Right lobe of liver (tissue), 4 donors: ENCODE measurements around the gene CABYR.

Source experiments
- POLR2A ChIP-seq: fragments of 450-650 bp; IDR thresholded peaks from one replicate; pipeline ENCODE4 v1.6.1; 2017; ENCODE audit warnings: antibody characterized with exemption, mild to moderate bottlenecking
- TF ChIP-seq, protein P1 (sequence below), 4 donors: fragments of 200-600 bp in 3 of 4; fragments of 450-650 bp in 1 of 4; IDR thresholded peaks; one replicate each; pipeline versions ENCODE4 v1.5.1 to v1.8.0; 2016 to 2022; ENCODE audit warnings: antibody characterized with exemption in 4 of 4, mild to moderate bottlenecking in 2 of 4
- donor health status: DM: no; HTN: no; CAD: no.
- donor health status: DM: no; HTN: no; CAD: no.
- donor health status: DM: no; HTN: yes; CAD: no.

DNA sequence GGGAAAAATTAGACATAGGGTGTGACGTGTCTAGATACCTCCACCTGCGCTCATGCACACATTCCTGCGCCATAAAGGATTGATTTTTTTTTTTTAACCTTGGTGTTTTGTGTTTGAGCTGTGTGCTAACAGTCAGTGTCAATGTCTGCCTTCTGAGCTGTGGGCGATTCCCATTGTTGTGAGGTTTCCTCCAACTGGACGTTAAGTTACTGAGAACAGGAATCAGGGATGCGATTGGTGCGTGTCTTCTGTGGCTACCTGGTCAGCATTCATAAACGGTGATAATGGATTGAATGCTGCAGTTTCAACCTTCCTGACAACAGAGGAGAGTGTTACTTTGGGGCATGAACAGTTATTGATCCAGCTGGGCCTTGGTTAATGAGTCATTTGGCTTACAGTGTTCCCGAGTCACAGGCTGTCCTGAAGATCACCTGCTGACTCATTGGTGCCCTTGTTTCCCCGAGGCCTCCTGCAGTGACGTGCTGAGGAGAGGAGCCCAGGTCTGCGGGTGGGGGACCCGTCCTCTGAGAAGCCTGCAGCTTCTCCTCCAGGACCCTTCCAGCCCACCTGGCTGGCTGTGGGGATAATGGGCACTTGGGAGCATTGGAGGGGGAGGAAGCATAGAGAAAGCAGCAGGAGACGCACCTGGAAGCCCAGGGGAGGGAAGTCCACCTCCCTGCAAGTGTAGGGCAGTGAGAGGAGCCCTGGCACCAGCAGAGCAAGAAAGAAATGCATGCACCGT is 25.8 kb upstream of the CABYR start:
- TF ChIP-seq, protein P1, sequence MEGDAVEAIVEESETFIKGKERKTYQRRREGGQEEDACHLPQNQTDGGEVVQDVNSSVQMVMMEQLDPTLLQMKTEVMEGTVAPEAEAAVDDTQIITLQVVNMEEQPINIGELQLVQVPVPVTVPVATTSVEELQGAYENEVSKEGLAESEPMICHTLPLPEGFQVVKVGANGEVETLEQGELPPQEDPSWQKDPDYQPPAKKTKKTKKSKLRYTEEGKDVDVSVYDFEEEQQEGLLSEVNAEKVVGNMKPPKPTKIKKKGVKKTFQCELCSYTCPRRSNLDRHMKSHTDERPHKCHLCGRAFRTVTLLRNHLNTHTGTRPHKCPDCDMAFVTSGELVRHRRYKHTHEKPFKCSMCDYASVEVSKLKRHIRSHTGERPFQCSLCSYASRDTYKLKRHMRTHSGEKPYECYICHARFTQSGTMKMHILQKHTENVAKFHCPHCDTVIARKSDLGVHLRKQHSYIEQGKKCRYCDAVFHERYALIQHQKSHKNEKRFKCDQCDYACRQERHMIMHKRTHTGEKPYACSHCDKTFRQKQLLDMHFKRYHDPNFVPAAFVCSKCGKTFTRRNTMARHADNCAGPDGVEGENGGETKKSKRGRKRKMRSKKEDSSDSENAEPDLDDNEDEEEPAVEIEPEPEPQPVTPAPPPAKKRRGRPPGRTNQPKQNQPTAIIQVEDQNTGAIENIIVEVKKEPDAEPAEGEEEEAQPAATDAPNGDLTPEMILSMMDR (IDR thresholded peaks at IDR 0.05): no peak
- TF ChIP-seq POLR2A: peak; percentile 72
